Mesendoderm (in vitro differentiated cells): Measurements from ENCODE around the gene AGTPBP1.

Experiments
- DNase-seq: peaks from one replicate; pipeline ENCODE4 v3.0.0; 2013
- H2AK5ac ChIP-seq: 2 replicates; pipeline ENCODE4 v1.6.1; 2013; ENCODE audit warnings: low read length, inconsistent platforms
- H2BK120ac ChIP-seq: 2 replicates; pipeline ENCODE4 v1.6.1; 2013; ENCODE audit warnings: low read depth, mild to moderate bottlenecking, low read length, moderate library complexity, mixed read lengths
- H2BK15ac ChIP-seq: replicated peaks from 2 replicates; pipeline ENCODE4 v1.6.1; 2013; ENCODE audit warnings: low read depth, mild to moderate bottlenecking, moderate library complexity
- H2BK5ac ChIP-seq: 2 replicates; pipeline ENCODE4 v1.6.1; 2013; ENCODE audit warnings: low read length, inconsistent platforms
- H3K18ac ChIP-seq: 2 replicates; pipeline ENCODE4 v1.6.1; 2013; ENCODE audit warnings: mild to moderate bottlenecking, low read length, mixed read lengths
- H3K23ac ChIP-seq: one replicate; pipeline ENCODE4 v1.6.1; 2013; ENCODE audit warnings: low read length
- H3K27ac ChIP-seq: 2 replicates; pipeline ENCODE4 v1.5.1; 2013; ENCODE audit warnings: low read depth, mild to moderate bottlenecking, inconsistent platforms, low read length, moderate library complexity
- H3K27me3 ChIP-seq: 2 replicates; pipeline ENCODE4 v1.6.1; 2013; ENCODE audit warnings: low read length, control low read depth, mild to moderate bottlenecking, inconsistent platforms; ENCODE audit not compliant: insufficient read depth, poor library complexity
- H3K36me3 ChIP-seq: 2 replicates; pipeline ENCODE4 v1.6.1; 2013; ENCODE audit warnings: low read length, inconsistent platforms; ENCODE audit not compliant: control insufficient read depth, insufficient read depth
- H3K4ac ChIP-seq: one replicate; pipeline ENCODE4 v1.6.1; 2013; ENCODE audit warnings: low read depth, mild to moderate bottlenecking, low read length, moderate library complexity
- H3K4me1 ChIP-seq: 2 replicates; pipeline ENCODE4 v1.6.1; 2013; ENCODE audit warnings: low read depth, low read length, inconsistent platforms; ENCODE audit not compliant: control insufficient read depth
- H3K4me2 ChIP-seq: 2 replicates; pipeline ENCODE4 v1.6.1; 2013; ENCODE audit warnings: low read length
- H3K4me3 ChIP-seq: 2 replicates; pipeline ENCODE4 v1.5.1; 2013; ENCODE audit warnings: mild to moderate bottlenecking, low read length
- H3K56ac ChIP-seq: one replicate; pipeline ENCODE4 v1.6.1; 2013; ENCODE audit warnings: low read length
- H3K79me1 ChIP-seq: 2 replicates; pipeline ENCODE4 v1.6.1; 2013; ENCODE audit warnings: low read length, inconsistent platforms
- H3K79me2 ChIP-seq: 2 replicates; pipeline ENCODE4 v1.6.1; 2013; ENCODE audit warnings: mild to moderate bottlenecking, low read length; ENCODE audit not compliant: control insufficient read depth, insufficient read depth
- H3K9ac ChIP-seq: 2 replicates; pipeline ENCODE4 v1.6.1; 2013; ENCODE audit warnings: low read length, inconsistent platforms
- H4K5ac ChIP-seq: one replicate; pipeline ENCODE4 v1.6.1; 2013; ENCODE audit warnings: low read length
- H4K8ac ChIP-seq: one replicate; pipeline ENCODE4 v1.6.1; 2013; ENCODE audit warnings: low read depth, mild to moderate bottlenecking, control low read depth, low read length, moderate library complexity
- WGBS: extraction: QIAGEN DNeasy Blood & Tissue Kit; methylation state at CpG from one replicate; pipeline ENCODE4 v1.1.7; 2013; ENCODE audit warnings: low lambda C conversion rate, missing lambda C conversion rate; ENCODE audit not compliant: insufficient coverage; ENCODE audit errors: extremely low coverage; 5-methylcytosine and 5-hydroxymethylcytosine counted together

AGTPBP1 gene

DNA sequence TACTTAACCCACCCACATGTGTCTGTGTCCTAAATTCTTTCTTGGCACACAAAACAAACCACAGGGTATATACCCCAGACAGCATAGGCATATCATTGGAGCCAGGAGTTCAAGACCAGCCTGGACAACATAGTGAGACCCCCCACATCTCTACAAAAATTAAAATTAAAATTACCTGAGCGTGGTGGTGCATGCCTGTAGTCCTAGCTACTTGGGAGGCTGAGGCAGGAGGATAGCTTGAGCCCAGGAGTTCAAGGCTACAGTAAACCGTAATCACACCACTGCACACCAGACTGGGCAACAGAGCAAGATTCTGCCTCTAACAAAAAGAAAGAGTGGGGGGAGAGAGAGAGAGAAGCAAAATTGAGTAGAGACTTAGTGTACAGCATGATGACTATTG lies 4.6 kb upstream of the AGTPBP1 start:
- Histone ChIP-seq H3K79me1 (no peaks in the 10 kb centered on the region), H4K8ac (no peak overlapping the region), H3K23ac (no peak overlapping the region), H3K4me3 (no peak overlapping the region), H3K4me2 (no peak overlapping the region), H3K79me2 (no peaks in the 10 kb centered on the region), H3K9ac (no peak overlapping the region), H3K56ac (no peak overlapping the region), H4K5ac (no peak overlapping the region), H3K36me3 (no peaks in the 10 kb centered on the region), H3K27me3 (no peaks in the 10 kb centered on the region), H3K27ac (no peak overlapping the region), H2BK5ac (no peak overlapping the region), H2AK5ac (no peak overlapping the region), H2BK120ac (no peak overlapping the region), H3K4ac (no peak overlapping the region), H3K18ac (no peak overlapping the region), H2BK15ac (no peak overlapping the region), H3K4me1 (no peaks in the 10 kb centered on the region)
- WGBS, result no CpG with 5 or more reads among the region's 2 CpGs
- DNase-seq, result no peak

DNA sequence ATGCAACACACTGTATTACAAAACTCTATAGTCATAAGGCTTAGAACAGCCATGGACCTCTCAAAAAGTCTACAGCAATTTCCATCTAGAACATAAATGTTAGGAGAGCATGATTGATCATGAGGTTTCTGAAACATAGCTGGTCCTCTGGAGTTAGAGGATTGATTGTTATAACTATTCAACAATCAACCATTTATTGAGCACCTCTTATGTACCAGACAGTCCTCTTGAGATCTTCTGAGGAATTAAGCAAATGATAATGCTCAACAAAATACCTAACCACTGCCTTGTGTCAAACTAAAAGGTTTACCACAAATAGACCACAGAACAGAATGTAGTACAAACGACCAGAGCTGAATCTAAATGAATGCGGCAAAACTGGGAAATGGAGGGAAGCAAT lies 3.4 kb upstream of the AGTPBP1 start:
- Histone ChIP-seq H3K79me2 (peaks cover 4% of the 10 kb centered on the region), H4K8ac (no peak overlapping the region), H3K4ac (no peak overlapping the region), H3K4me1 (no peaks in the 10 kb centered on the region), H3K9ac (no peak overlapping the region), H3K27me3 (no peaks in the 10 kb centered on the region), H3K4me2 (no peak overlapping the region), H3K18ac (no peak overlapping the region), H2AK5ac (no peak overlapping the region), H3K79me1 (no peaks in the 10 kb centered on the region), H3K27ac (no peak overlapping the region), H4K5ac (no peak overlapping the region), H2BK15ac (no peak overlapping the region), H2BK5ac (no peak overlapping the region), H3K4me3 (no peak overlapping the region), H2BK120ac (no peak overlapping the region), H3K36me3 (no peaks in the 10 kb centered on the region), H3K56ac (no peak overlapping the region), H3K23ac (no peak overlapping the region)
- WGBS, result no CpG with 5 or more reads among the region's 2 CpGs
- no peak for DNase-seq

DNA sequence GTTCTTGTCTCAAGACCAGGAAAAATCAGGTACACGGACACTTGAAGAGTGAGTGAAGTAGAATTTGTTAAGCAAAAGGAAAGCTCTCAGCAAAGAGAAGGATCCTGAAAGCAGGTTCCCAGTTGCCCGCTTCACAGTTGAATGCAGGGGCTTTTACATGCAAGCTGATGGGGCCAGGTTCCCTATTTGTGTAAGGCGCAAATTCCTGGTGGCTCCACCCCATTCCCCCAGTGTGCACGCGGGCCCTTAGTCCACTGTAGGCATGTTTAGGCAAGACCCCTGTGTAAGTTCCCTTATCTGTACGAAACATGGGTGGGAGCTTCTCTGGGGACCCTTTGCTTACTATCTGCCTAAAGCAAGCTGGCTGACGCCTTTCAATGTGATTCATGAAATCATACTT lies 2.7 kb upstream of the AGTPBP1 start:
- no peak overlapping the region for H2BK120ac ChIP-seq
- peaks cover 7% of the 10 kb centered on the region for H3K79me2 ChIP-seq
- no peaks in the 10 kb centered on the region for H3K36me3 ChIP-seq
- H3K79me1 ChIP-seq, result no peaks in the 10 kb centered on the region
- no peak overlapping the region for H3K23ac ChIP-seq
- H4K8ac ChIP-seq, result no peak overlapping the region
- H3K4ac ChIP-seq, result no peak overlapping the region
- DNase-seq, result no peak
- no peaks in the 10 kb centered on the region for H3K27me3 ChIP-seq
- no peak overlapping the region for H2BK5ac ChIP-seq
- no peak overlapping the region for H3K9ac ChIP-seq
- H4K5ac ChIP-seq, result no peak overlapping the region
- H3K27ac ChIP-seq, result no peak overlapping the region
- no peaks in the 10 kb centered on the region for H3K4me1 ChIP-seq
- no peak overlapping the region for H2AK5ac ChIP-seq
- no peak overlapping the region for H3K56ac ChIP-seq
- no peak overlapping the region for H3K4me2 ChIP-seq
- no peak overlapping the region for H3K4me3 ChIP-seq
- no CpG with 5 or more reads among the region's 7 CpGs for WGBS
- H3K18ac ChIP-seq, result no peak overlapping the region
- no peak overlapping the region for H2BK15ac ChIP-seq

GRCh38 chr9:85743275-85744128 lies 1.7 kb upstream of the AGTPBP1 start:
- H4K8ac ChIP-seq, result no peak overlapping the region
- H2BK5ac ChIP-seq, result no peak overlapping the region
- no peak overlapping the region for H3K9ac ChIP-seq
- peak; percentile 23 for DNase-seq
- 100% methylated on average over 1 of the region's 14 CpGs for WGBS
- H2BK15ac ChIP-seq, result no peak overlapping the region
- no peak overlapping the region for H3K4ac ChIP-seq
- no peak overlapping the region for H3K4me2 ChIP-seq
- no peaks in the 10 kb centered on the region for H3K27me3 ChIP-seq
- H3K18ac ChIP-seq, result no peak overlapping the region
- H3K36me3 ChIP-seq, result no peaks in the 10 kb centered on the region
- H3K23ac ChIP-seq, result no peak overlapping the region
- no peak overlapping the region for H3K4me3 ChIP-seq
- H2BK120ac ChIP-seq, result no peak overlapping the region
- H2AK5ac ChIP-seq, result no peak overlapping the region
- no peak overlapping the region for H4K5ac ChIP-seq
- peaks cover 15% of the 10 kb centered on the region for H3K79me2 ChIP-seq
- no peak overlapping the region for H3K56ac ChIP-seq
- H3K4me1 ChIP-seq, result no peaks in the 10 kb centered on the region
- H3K27ac ChIP-seq, result no peak overlapping the region
- peaks cover 2% of the 10 kb centered on the region for H3K79me1 ChIP-seq

- no peaks in the 10 kb centered on the region for H3K36me3 ChIP-seq
- H3K4me3 ChIP-seq, result peak overlapping the region; percentile 58
- H3K4ac ChIP-seq, result no peak overlapping the region
- WGBS, result no CpG with 5 or more reads among the region's 4 CpGs
- H3K79me2 ChIP-seq, result peaks cover 18% of the 10 kb centered on the region
- peak overlapping the region; percentile 80 for H3K9ac ChIP-seq
- no peak overlapping the region for H4K8ac ChIP-seq
- H2BK5ac ChIP-seq, result no peak overlapping the region
- H3K79me1 ChIP-seq, result peaks cover 2% of the 10 kb centered on the region
- H3K23ac ChIP-seq, result peak overlapping the region; percentile 68
- H3K27ac ChIP-seq, result peak overlapping the region; percentile 89
- H2AK5ac ChIP-seq, result no peak overlapping the region
- no peak overlapping the region for H4K5ac ChIP-seq
- H2BK120ac ChIP-seq, result no peak overlapping the region
- no peak overlapping the region for H3K18ac ChIP-seq
- H3K56ac ChIP-seq, result peak overlapping the region; percentile 85
- H2BK15ac ChIP-seq, result no peak overlapping the region
- no peaks in the 10 kb centered on the region for H3K4me1 ChIP-seq
- no peak for DNase-seq
- H3K4me2 ChIP-seq, result peak overlapping the region; percentile 82
- no peaks in the 10 kb centered on the region for H3K27me3 ChIP-seq
Measured at GRCh38 chr9:85742597-85742936, 813 bp upstream of the AGTPBP1 start.
